NCI-H524 (cell line): ENCODE results near the gene SPRTN.
A peak's percentile ranks its signal among the peaks of the same experiment; 100 is the strongest.

Experiments
- DNase-seq, 2 experiments: peaks; one replicate each; lab custom pipeline; 2025; lab: John Stamatoyannopoulos, UW

The SPRTN gene

GRCh38 chr1:231376875-231377549 lies 38.9 kb downstream of the SPRTN start:
- no peak for DNase-seq

GRCh38 chr1:231381729-231382128 lies 43.6 kb downstream of the SPRTN start:
- DNase-seq = no peak

DNA sequence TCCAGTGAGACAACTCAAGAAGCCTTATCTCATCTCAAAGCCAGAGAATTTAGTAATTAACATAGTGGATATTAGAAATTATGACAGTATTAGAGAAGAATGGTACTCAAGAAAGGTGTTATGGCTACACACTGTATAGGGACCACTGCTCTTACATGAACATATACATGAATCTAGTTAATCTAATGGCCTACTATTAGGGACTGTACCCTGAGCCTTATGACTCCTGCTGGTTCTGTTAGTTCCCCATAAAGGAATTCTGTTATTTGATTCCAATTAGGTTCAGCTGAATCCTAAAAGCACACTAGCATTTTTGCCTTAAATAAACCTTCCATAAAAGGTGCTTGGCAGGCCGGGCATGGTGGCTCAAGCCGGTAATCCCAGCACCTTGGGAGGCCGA lies 44.3 kb downstream of the SPRTN start:
- DNase-seq = no peak

GRCh38 chr1:231383159-231383860 lies 45.2 kb downstream of the SPRTN start:
- DNase-seq = no peak

- DNase-seq = peak in 1 of 2 experiments; percentile 27
Observed at GRCh38 chr1:231384696-231385415, 46.8 kb downstream of the SPRTN start.

- no peak for DNase-seq
Observed at GRCh38 chr1:231385416-231385748, 47.3 kb downstream of the SPRTN start.

DNA sequence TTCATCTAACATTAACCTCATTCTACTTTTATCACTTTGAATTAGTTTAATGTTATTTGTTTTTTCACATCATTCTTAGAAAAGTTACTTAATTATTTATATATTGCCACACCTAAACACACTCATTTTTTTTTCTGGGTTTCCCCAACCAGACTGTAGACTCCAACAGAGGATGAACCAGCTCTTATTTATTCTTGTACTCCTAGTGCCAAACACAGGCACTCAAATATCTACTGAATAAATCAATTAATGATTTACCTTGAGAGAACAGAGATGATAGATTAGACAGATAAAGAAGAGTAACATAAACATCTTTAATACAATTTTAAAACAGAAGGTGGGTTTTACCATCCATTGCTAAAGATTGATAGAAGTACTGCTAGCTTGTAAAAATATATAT lies 48.4 kb downstream of the SPRTN start:
- DNase-seq = no peak

- DNase-seq = no peak
Observed at GRCh38 chr1:231387770-231388669, 49.9 kb downstream of the SPRTN start.

GRCh38 chr1:231390071-231390470 lies 52.0 kb downstream of the SPRTN start:
- no peak for DNase-seq

DNA sequence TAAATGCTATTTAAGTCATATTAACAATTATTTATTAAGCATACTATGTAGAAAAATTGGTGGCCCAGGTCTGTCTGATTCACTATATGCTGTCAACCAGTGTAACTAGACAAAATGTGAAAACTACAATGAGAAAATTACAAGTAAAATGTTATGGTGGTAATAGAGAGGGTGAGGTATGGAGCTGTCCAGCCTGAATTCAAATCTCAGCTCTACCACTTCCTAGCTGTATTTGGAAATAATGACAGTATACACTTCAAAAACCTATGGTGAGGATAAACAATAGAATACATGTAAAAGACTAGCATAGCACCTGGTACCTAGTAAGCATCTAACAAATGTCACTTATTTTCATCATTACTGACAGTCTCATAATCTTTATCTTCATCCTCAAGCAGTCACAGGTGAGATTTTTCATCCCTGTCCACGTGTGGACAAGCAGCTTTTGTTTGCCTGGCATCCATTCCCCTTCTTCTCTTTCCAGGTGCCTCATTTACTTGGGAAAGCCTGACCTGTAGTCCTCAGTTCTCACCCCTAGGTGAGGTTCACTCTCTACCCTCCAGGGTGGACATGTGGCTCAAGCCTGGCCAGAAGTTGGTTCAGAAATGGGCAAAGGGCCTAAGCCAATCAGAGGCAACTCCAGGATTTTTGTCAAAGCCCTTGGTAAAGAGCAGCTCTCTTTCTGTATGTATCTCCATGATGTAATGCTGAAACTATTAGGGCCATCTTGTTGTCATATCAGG lies 54.5 kb downstream of the SPRTN start:
- no peak for DNase-seq

- DNase-seq = no peak
Observed at GRCh38 chr1:231393668-231394067, 55.6 kb downstream of the SPRTN start.

- no peak for DNase-seq
Observed at GRCh38 chr1:231395076-231395997, 57.2 kb downstream of the SPRTN start.

- no peak for DNase-seq
Observed at GRCh38 chr1:231395998-231396390, 57.9 kb downstream of the SPRTN start.

- DNase-seq = no peak
Observed at GRCh38 chr1:231396643-231397042, 58.5 kb downstream of the SPRTN start.

DNA sequence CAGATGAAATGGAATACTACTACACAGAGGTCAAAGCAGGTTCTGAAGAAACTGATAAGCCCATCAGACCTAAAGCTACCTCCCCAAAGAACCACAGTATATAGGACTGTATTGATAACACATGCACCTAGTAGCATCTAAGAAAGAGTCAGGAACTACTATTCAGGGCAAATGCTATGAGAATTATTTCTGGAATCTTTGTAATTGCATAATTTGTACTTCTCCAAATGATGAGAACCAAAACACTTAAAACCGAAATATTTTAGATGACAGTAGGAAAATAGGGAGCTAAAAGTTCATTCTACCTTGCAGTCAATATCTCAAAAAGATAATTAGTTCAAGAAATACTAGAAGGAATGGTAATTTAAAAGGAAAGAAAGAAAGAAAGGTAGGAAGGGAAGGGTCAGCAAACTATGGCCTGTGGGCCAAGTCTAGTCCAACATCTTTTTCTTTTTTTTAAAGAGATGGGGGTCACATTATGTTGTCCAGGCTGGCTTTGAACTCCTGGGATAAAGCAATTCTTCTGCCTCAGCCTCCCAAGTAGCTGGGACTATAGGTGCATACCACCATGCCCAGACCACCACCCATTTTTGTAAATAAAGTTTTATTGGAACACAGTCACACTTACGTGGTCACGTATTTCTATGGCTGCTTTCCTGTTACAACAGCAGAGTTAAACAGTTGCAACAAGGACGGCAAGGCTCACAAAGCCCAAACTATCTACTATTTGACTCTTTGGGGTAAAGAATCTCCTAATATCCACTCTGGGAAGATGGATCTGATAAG lies 60.0 kb downstream of the SPRTN start:
- no peak for DNase-seq

DNA sequence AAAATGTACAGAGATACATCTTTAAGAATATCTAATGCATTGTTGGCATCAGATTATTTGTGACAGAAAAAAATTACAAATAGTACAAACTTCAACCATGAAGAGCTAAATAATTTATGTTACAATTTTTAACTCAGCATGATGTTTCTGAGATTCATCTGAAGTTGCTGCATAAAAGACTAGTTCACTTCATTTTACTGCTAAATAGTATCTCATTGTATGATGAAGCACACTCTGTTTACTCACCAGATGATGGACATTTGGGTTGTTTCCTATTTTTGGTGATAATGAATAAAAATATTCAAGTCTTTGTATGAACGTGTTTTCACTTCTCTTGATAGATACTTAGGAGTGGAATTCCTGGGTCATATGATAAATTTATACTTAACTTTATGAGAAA lies 63.4 kb downstream of the SPRTN start:
- no peak for DNase-seq

DNA sequence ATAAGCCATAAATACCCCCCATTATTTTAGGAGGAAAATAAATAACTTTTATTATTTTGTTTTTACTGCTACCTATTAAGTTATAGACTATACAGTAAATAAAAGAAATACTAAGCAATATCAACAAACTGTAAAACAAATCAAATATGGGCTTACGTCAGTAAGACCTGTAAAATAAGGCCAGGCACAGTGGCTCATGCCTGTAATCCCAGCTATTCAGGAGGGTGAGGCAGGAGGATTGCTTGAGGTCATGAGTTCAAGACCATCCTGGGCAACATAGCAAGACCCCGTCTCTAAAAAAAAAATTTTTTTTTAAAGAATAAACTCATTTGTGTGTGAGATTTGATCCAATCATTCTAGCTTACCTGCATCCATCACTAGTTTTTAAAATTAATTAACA lies 66.2 kb downstream of the SPRTN start:
- DNase-seq = no peak
